Effector memory CD4-positive, alpha-beta T cell (primary cell): ENCODE data around the gene GOLT1A.

ENCODE experiments used
- DNase-seq, 3 donors: peaks; one replicate each; pipeline ENCODE4 v3.0.0-alpha.2; 2020
- H3K27ac ChIP-seq: 2 replicates; pipeline ENCODE4 v1.7.0; 2013; ENCODE audit warnings: mild to moderate bottlenecking, low read length, moderate library complexity; ENCODE audit not compliant: insufficient read depth, poor library complexity, severe bottlenecking
- H3K27me3 ChIP-seq: replicated peaks from 2 replicates; pipeline ENCODE4 v1.7.0; 2013; ENCODE audit warnings: mild to moderate bottlenecking, low read length; ENCODE audit not compliant: insufficient read depth, control insufficient read depth, poor library complexity, severe bottlenecking
- H3K36me3 ChIP-seq: 2 replicates; pipeline ENCODE4 v1.7.0; 2013; ENCODE audit warnings: mild to moderate bottlenecking, low read length, moderate library complexity; ENCODE audit not compliant: control insufficient read depth, insufficient read depth
- H3K4me1 ChIP-seq: 2 replicates; pipeline ENCODE4 v1.7.0; 2013; ENCODE audit warnings: low read length, mild to moderate bottlenecking; ENCODE audit not compliant: control insufficient read depth, insufficient read depth, poor library complexity, severe bottlenecking
- H3K4me3 ChIP-seq: 2 replicates; pipeline ENCODE4 v1.7.0; 2013; ENCODE audit warnings: low read length, low read depth, mild to moderate bottlenecking; ENCODE audit not compliant: insufficient read depth, poor library complexity, severe bottlenecking
- H3K9me3 ChIP-seq: 2 replicates; pipeline ENCODE4 v1.7.0; 2013; ENCODE audit warnings: mild to moderate bottlenecking, low read length, moderate library complexity; ENCODE audit not compliant: control insufficient read depth
- total RNA-seq, 3 donors: gene quantifications; one replicate each; lab custom pipeline; 2026; lab: John Stamatoyannopoulos, UW

The GOLT1A gene
- total RNA-seq: 0 to 0.19 (median 0) reads per million in 3 donors

- peaks cover 2% of the 10 kb centered on the region for H3K27me3 ChIP-seq
- no peak within 1 kb of the TSS for H3K27ac ChIP-seq
- H3K9me3 ChIP-seq: no peaks in the 10 kb centered on the region
- no peaks in the 10 kb centered on the region for H3K36me3 ChIP-seq
- DNase-seq: peak in 1 of 3 donors; percentile 27
- peaks cover 8% of the 10 kb centered on the region for H3K4me1 ChIP-seq
- H3K4me3 ChIP-seq: peak within 1 kb of the TSS; percentile 23
Observed at GRCh38 chr1:204213668-204214662, at the start of gene GOLT1A. Gene GOLT1A (minus strand): TSS chr1:204213988. CDS start chr1:204213906, 82 bp downstream.

- Histone ChIP-seq H3K4me1 (no peaks in the 10 kb centered on the region), H3K4me3 (no peak overlapping the region), H3K27ac (no peak overlapping the region), H3K27me3 (no peaks in the 10 kb centered on the region), H3K36me3 (no peaks in the 10 kb centered on the region), H3K9me3 (no peaks in the 10 kb centered on the region)
- DNase-seq: no peak
Observed at GRCh38 chr1:204263254-204263910, 49.6 kb upstream of the GOLT1A start.

- no peaks in the 10 kb centered on the region for H3K36me3 ChIP-seq
- H3K9me3 ChIP-seq: no peaks in the 10 kb centered on the region
- no peaks in the 10 kb centered on the region for H3K4me1 ChIP-seq
- DNase-seq: no peak
- H3K27me3 ChIP-seq: no peaks in the 10 kb centered on the region
- no peak overlapping the region for H3K4me3 ChIP-seq
- H3K27ac ChIP-seq: no peak overlapping the region
Observed at GRCh38 chr1:204262506-204263253, 48.9 kb upstream of the GOLT1A start.

GRCh38 chr1:204261746-204262505 lies 48.1 kb upstream of the GOLT1A start:
- Histone ChIP-seq H3K4me1 (no peaks in the 10 kb centered on the region), H3K27me3 (no peaks in the 10 kb centered on the region), H3K4me3 (no peak overlapping the region), H3K27ac (no peak overlapping the region), H3K36me3 (no peaks in the 10 kb centered on the region), H3K9me3 (no peaks in the 10 kb centered on the region)
- no peak for DNase-seq

GRCh38 chr1:204261266-204261665 lies 47.5 kb upstream of the GOLT1A start:
- Histone ChIP-seq H3K27me3 (no peaks in the 10 kb centered on the region), H3K4me1 (no peaks in the 10 kb centered on the region)
- no peak for DNase-seq

GRCh38 chr1:204260601-204261197 lies 46.9 kb upstream of the GOLT1A start:
- Histone ChIP-seq H3K27ac (no peak overlapping the region), H3K4me1 (no peaks in the 10 kb centered on the region), H3K4me3 (no peak overlapping the region), H3K27me3 (no peaks in the 10 kb centered on the region), H3K9me3 (no peaks in the 10 kb centered on the region), H3K36me3 (no peaks in the 10 kb centered on the region)
- DNase-seq: no peak

More at GRCh38 chr1:204261266-204261665, 47.5 kb upstream of the GOLT1A start:
- Histone ChIP-seq H3K27ac (no peak overlapping the region), H3K4me3 (no peak overlapping the region), H3K9me3 (no peaks in the 10 kb centered on the region), H3K36me3 (no peaks in the 10 kb centered on the region)

- H3K4me3 ChIP-seq: no peak overlapping the region
- no peaks in the 10 kb centered on the region for H3K9me3 ChIP-seq
- no peaks in the 10 kb centered on the region for H3K4me1 ChIP-seq
- no peak overlapping the region for H3K27ac ChIP-seq
- no peaks in the 10 kb centered on the region for H3K27me3 ChIP-seq
- H3K36me3 ChIP-seq: no peaks in the 10 kb centered on the region
- no peak for DNase-seq
Observed at GRCh38 chr1:204259782-204260181, 46.0 kb upstream of the GOLT1A start.

- no peaks in the 10 kb centered on the region for H3K36me3 ChIP-seq
- no peak for DNase-seq
- no peaks in the 10 kb centered on the region for H3K27me3 ChIP-seq
- no peak overlapping the region for H3K4me3 ChIP-seq
- no peaks in the 10 kb centered on the region for H3K4me1 ChIP-seq
- no peaks in the 10 kb centered on the region for H3K9me3 ChIP-seq
- H3K27ac ChIP-seq: no peak overlapping the region
Observed at GRCh38 chr1:204259196-204259595, 45.4 kb upstream of the GOLT1A start.
